GM21367 (cell line): ENCODE data around the gene ANKRD40.
"Not testable (repeated sequence)": the region's sequence is repeated elsewhere in the genome, so short reads cannot be mapped to it uniquely, and the experiment has no call there.

ENCODE experiments used
- ATAC-seq: cut with Tn5 transposase; IDR thresholded peaks from one replicate; pipeline ENCODE4 v1.9.1; 2021; ENCODE audit not compliant: unreplicated experiment

The ANKRD40 gene

DNA sequence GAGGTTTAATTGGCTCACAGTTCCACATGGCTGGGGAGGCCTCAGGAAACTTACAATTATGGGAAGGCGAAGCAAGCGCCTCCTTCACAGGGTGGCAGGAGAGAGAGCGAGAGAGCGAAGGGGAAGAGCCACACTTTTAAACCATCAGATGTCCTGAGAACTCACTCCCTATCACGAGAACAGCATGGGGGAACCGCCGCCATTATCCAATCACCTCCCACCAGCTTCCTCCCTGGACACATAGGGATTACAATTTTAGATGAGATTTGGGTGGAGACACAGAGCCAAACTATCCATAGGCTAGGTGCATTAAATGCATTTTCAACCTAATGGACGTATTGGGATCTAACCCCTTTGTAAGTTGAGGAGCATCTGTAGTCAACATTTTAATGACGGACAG is 4.9 kb upstream of the ANKRD40 start:
- ATAC-seq: no peak

DNA sequence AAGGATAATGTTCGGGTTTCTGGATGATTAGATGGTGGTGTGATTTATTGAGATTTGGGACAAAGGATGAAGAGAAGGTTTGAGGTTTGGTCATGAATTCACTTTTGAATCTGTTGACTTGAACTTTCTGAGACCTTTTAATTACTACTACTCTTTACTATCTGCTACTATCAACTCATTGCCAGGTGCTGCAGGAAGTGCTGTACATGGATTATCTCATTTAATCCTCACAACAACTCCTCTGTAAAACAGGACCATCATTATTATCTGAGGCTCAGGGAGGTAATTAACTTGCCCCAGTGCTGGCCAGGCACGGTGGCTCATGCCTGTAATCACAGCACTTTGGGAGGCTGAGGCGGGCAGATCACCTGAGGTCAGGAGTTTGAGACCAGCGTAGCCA is 2.9 kb upstream of the ANKRD40 start:
- no peak for ATAC-seq

DNA sequence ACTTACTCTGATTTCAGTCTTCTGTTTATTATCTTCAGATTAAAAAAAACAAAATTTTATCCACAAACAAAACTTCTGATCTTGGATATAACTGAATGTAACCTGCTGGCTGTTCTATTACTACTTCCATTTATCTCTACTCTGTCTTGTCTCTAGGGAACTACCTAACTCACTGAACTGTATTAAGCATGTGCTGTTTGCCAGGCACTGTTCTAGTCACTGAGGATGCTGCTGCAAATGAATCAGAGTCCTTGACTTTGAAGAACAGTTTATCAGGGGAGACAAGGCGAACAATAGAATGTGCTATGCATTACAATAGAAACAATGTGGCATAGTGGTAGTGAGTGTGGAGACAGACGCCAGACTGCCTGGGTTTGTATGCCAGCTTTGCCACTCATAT is 2.3 kb upstream of the ANKRD40 start:
- no peak for ATAC-seq

DNA sequence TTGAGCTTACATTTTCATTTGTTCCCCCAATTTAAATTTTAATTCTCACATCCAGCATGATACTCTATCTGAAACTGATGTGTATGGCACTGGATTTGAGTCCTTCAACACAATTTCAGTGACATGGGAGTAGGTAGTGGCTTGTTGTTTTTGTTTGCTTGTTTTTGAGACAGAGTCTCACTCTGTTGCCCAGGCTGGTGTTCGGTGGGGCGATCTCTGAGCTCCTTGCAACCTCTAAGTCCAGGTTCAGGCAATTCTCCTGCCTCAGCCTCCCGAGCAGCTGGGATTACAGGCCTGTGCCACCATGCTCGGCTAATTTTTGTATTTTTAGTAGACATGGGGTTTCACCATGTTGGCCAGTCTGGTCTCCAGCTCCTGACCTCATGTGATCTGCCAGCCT is 1.3 kb upstream of the ANKRD40 start:
- not testable (repeated sequence) for ATAC-seq

DNA sequence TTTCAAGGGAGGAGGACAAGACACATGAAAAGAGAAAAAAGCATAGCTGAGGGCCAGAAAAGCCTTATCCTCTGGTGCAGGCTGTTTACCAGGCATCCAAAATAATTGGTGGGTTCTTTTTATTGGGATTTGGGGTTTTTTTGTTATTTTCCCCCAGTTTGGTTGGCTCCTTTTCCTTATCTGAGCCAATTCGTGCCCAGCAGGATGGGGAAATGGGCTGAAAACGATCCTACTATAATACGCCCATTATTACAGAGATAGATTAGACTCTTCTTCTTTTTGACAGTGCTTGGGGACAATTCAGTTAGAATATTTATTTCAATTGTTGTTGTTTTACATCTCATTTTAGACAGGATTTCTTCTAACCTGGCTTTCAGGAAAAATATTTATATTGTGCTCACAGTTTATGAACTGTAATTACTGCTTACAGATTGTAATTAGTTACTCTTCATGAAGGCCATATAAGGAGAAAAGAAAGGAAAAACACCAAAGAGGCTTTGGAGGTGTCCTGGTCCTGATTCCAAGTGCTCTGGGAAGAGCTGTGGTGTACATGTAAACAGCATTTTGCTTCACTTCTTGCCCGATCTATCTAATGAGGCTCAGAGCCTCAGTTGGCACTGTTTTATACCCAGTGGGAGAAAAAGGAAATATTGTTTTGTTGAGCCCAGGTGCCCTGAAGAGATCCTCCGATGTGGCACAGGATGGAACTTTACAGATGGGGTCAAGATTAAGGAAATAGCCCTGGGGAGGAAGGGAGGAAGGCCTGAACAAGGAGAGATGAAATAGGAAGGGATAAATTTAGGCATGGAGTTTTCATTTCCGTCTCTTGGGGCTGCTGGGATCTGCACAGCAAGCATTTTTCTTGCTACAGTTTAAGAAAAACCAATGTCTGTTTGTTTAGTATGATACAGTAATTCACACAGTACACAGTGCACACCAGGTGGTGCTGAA is 611 bp upstream of the ANKRD40 start:
- no peak for ATAC-seq

DNA sequence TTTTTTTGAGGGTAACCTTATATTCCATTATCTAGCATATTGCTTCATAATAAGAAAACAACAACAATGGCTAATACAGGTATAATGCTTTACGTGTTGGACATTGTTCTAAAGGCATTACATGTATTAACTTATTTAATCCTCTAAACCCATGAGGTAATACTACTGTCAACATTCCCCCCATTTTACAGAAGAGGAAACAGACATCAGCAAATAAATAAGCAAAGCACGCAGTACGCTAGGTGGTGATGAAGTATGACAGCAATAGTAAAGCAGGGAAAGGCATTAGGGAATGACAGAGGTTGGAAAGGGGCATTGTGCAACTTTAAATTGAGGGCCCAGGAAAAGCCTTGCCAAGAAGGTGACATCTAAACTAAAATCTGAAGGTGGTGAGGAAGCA is 4.6 kb downstream of the ANKRD40 start:
- no peak for ATAC-seq

DNA sequence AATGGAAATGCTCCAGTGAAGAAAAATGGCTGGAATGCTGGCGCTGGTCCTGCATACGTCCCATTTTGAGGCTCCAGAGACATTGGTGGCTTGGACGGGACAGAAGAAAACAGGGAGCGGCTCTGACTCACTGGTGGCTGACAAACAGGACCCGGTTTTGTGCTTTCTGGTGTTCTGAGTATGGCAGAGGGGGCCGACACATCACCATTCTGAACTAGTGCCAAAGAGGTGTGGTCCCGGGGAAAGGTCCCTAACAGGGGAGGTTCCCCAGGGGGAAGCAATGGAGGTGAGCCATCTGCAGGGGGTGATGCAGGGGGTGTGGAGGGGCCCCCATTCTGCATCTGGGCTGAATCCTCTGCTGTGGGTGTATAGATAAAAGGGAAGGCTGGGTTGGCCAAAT is 8.3 kb downstream of the ANKRD40 start:
- no peak for ATAC-seq

DNA sequence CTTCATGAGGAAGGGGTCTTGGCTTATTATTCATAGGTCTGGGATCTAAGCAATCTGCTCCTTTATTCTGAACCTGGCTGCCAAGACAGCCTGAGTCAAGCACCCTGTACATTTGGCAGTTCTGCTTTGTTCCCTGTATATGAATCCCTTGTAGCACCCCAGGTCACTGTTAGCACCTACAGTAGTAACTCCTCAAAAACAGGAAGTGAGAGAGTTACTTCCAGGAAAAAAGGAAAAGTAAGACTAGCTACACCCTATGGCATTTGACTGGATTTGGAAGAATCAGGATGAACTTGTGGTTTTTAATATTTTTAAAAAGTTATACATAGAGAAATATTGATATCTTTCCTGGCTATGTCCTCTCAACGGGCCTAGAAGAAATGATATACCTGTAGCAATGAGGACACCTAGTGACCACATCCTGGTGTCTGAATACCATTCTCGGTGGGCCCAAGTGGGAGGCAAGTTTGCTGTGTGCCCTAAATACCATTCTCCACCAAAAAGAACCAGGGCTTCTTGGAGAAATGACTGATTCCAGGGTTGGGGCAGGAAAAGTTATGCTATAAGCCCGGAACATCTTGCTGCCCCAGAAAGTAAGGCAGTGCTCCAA is 9.9 kb downstream of the ANKRD40 start:
- no peak for ATAC-seq

DNA sequence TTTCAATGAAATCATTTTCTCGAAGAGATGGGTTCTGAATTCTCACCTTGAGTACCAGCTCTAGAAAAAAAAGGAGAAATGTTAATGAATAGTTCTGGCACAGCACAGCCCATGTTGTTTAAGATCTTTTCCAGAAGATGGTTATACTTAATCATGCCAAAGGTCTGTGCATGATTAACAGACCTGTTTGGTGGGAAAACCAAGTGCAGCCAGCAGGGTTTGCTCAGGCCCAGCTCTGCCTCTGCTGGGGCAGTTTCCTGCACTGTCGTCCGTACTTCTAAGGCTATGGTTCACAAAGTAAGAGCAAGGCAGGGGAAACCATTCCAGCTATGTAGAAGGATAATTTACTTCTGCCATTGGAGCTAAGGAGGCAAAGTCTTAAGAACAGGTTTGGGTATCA is 10.7 kb downstream of the ANKRD40 start:
- ATAC-seq: no peak

DNA sequence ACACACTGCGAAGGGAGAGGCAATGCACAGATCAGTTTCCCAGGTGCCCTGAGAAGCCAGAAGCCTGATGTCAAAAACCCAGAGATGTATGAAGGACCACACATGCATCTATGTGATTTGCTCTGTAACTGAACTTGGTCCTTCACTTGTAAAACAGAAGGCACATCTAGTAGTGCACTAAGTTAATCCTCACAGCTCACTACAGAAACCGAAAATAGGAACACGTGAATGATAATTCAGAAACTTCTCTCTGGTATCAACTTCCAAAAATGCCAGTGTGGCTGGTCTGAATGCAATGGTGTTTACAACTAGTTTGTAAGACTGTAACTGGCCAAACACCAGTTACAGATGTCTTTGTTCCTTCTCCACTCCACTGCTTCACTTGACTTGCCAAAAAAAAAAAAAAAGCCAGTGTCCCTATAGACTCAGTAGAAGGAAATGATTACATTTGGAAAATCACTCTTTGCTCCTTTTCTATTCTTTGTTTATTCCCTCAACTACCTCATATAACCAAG is 11.3 kb downstream of the ANKRD40 start:
- no peak for ATAC-seq

DNA sequence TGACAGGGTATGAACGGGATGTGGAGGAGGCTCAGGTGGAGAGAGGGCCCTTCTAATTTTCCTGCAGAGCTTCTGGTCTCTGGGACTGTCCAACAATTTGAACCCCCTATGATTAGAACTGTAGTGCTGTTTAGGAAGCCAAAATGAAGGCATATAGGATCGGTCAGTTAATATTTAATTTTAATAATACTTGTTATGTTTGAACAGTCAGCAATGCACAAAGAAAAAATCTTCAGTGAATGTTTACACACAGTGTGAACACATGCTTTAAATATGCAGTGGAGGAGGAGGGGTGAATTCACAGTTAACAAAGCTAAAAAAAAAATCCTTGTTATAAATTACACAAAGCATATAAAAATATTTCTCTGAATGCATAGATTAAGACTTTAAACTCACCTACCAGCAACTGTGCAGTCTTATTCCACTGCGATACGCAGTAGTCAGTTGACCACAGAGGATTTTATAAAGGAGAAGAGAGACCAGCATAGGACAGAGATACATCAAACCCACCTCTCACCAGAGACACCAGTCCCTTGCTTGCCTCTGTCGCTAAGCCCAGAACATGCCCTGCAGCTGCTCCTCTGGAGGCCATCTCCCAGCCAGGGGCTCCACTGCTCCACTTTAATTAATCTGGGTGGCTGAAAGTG is 14.6 kb downstream of the ANKRD40 start:
- no peak for ATAC-seq

DNA sequence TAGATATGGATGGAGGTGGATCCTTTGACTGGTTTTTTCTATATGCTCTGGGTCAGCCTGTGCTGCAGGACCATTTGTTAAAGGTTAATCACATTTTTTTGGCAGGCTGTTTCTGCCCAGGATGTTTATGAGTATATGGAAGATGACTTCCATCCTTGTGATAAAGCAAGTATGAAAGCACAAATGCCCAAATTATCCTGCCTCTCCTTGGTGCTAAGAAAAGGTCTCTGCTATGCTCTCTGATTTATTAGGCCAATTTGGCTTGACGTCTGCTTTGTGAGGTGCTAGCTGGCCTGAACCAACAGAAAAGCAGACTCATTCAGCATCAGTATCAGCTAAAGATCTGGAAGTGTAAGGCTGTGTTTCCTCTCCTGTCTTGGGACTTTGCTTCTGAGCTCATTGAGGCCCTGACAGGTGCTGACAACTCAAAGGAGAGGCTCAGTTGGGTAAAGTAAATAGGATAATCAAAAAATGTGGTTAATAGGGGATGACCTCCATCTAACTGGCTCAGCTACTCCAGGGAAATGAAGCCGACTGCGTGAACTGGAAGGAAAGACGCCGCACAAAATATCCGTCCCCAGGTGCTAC is 15.2 kb downstream of the ANKRD40 start:
- ATAC-seq: no peak

DNA sequence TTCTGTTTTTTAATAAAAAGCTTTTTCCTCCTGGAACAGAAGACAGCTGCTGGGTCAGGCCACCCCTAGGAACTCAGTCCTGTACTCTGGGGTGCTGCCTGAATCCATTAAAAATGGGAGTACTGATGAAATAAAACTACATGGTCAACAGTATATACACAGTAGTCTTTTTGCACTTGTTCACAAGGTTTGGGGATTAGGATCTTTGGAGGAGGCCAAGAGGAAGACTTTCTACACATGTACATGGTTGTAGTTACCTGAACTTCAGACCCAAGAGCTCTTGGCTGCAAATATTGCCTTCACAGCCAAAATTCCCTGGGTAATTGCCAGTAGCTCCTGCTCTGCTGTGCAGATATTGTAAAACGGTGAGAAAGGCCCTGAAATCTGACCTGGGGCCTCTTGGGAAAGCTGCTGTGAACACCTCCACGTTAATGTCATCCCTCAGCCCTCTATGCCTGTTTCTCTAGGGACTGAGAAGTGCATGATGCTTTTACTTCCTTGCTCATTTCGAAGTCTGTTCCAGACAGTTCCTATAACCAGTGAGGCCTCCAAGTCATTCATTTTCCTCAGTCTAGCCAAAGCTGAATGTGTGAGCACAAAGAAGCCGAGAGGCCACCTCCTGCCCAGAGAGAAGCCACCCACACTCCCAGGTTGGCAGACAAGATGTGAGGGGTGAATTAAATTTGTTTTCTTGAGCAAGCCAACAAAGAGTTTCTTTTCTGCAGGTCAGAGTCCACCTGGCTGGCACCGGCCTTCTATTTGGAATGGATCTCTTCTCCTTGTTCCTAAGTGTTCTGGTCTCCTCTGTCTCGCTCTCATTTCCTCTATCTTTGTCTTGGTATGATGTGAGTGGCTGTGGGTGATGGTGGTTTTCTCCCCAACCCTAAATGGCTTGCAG is 15.9 kb downstream of the ANKRD40 start:
- ATAC-seq: no peak

DNA sequence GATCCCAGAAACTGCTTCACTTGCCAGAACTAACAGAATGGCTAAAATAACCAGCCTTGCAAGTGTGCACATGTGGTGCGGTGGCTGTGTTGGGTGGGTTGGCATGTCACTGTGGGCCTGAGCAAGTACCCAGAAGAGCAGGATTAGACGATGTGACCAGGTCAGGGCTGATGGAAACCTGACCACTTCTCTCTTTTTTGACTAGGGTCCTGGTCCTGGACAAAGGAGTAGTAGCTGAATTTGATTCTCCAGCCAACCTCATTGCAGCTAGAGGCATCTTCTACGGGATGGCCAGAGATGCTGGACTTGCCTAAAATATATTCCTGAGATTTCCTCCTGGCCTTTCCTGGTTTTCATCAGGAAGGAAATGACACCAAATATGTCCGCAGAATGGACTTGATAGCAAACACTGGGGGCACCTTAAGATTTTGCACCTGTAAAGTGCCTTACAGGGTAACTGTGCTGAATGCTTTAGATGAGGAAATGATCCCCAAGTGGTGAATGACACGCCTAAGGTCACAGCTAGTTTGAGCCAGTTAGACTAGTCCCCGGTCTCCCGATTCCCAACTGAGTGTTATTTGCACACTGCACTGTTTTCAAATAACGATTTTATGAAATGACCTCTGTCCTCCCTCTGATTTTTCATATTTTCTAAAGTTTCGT is 16.7 kb downstream of the ANKRD40 start:
- no peak for ATAC-seq

DNA sequence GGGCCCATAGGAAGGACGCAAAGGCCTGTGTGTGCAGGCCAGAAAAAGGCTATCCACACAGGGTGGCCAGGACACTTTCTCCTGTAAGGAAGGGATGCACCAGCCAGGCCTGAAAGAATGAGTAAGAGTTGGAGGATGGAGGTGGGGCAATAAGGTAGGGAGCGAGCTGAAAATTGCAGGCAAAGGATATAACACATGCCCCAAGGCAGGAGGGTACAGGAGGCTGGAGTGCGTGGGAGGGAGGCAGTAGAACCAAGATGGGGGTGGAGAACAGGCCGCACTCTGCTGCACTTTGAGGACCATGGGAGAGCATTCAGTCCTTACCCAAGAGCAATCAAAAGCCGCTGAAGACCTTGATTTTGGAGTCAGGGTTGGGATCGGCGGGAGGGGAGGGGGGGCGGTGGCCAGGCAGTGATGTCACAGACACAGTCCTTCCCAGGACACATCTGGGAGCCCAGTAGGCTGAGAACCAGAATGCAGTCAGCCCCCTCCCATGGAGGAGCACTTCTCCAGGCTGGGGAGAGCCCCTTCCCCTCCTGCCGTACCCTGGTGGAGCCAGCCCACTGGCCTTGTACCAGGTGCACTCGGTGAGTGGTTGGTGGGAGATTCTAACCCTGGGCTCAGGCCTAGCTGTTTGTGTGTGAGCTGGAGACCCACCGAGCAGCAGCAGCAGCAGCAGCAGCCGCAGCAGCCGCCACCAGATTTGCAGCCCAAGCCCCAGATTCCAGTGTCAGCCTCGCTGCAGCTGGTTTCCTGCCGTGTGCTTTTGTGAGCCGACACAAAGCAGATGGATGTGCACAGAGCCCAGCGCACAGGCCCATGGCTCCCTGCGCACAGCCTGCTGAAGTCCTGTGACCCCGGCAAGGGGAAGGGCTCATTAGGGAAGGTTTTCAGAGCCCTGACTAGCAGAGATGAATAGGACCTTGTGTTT is 17.5 kb downstream of the ANKRD40 start:
- ATAC-seq: no peak

DNA sequence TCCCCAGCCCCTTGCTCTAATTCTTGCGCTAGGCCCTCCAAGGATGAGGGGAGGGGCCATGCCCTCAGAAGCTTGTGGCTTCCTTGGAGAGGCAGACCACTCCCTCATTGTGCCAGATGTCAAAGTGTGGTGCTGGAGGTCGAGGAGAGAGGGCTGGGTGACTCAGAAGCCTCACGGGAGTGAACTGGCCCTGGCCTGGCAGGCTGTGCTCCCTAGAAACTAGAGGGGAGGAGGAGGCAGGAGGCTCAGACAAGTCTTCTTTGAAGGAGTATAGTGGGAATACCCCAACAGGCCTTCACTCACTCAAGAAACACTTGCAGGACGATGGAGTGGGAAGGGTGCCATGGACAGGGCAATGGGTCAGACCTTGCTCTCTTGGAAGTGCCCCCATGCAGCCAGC is 18.5 kb downstream of the ANKRD40 start:
- ATAC-seq: no peak

DNA sequence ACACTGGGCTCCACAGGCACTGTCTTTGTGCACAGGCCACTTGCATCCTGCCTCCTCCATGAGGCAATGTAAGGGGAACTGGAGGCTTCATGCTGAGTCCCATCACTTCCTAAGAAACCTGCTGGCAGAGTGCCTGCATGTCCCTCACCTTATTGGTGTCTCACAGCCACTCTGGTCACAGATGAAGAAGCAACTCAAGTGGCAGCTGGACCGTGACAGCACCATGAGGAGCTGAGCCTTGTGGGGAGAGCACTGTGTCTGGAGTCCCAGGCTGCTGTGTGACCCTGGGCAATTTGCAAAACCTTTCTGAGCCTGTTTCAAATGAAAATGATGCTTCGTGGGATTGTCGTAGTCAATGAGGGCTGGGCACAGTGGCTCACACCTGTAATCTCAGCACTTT is 19.5 kb downstream of the ANKRD40 start:
- ATAC-seq: no peak

DNA sequence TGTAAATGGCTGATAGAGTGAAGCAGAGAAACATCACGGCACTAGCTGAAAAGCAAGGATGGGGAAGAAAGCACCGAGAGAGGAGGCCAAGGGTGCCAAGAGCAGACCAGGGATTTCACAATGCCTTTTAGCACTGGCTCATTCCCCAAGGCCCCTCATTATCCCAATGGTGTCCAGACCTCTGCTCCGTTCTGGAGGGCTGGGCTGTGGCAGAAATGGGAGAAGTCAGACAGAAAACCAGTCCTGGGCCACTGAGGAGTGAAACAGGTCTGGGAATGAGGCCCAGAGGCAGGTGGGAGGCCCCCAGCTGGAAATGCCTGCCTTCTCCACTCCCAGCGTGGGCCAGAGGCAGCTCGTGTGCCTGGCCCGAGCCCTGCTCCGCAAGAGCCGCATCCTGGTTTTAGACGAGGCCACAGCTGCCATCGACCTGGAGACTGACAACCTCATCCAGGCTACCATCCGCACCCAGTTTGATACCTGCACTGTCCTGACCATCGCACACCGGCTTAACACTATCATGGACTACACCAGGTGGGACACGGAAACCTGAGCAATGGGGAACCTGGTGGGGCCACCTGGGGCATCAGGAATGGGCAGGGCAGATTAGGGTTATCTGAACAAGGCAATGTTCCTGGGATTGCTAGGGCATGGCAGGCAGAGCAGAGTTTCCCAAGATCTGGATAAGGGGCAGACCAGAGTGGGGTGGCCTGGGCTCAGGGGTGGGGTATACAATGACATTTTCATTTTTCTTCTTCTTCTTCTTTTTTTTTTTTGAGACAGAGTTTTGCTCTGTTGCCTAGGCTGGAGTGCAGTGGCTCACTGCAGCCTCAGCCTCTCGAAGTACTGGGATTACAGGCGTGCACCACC is 20.3 kb downstream of the ANKRD40 start:
- no peak for ATAC-seq
